T follicular helper cell (primary cell): ENCODE results near the gene RHOH.

Source experiments
- DNase-seq: peaks from one replicate; pipeline ENCODE4 v3.0.0-alpha.2; 2020; ENCODE audit warnings: low read depth

The RHOH gene

DNA sequence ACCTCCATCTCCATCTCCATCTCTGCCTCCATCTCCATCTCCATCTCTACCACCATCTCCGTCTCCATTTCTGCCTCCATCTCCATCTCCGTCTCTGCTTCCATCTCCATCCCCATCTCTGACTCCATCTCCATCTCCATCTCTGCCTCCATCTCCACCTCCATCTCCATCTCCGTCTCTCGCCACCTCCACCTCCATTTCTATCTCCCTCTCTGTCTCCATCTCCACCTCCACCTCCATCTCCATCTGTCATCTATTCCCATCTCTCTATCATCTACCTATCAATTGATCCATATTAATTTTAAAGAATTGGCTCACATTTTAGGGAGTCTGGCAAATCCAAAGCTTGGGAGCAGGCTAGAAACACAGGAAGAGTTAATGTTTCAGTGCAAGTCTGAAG is 98.7 kb downstream of the RHOH start:
- DNase-seq = no peak
